GM18909 (cell line): ENCODE data around the gene MDFIC.

Source experiments
- ATAC-seq: cut with Tn5 transposase; IDR thresholded peaks from one replicate; pipeline ENCODE4 v1.9.1; 2021; ENCODE audit warnings: mild to moderate bottlenecking; ENCODE audit not compliant: unreplicated experiment, poor library complexity

Gene MDFIC

GRCh38 chr7:115032715-115033703 lies 111.1 kb downstream of the MDFIC start:
- ATAC-seq: no peak

DNA sequence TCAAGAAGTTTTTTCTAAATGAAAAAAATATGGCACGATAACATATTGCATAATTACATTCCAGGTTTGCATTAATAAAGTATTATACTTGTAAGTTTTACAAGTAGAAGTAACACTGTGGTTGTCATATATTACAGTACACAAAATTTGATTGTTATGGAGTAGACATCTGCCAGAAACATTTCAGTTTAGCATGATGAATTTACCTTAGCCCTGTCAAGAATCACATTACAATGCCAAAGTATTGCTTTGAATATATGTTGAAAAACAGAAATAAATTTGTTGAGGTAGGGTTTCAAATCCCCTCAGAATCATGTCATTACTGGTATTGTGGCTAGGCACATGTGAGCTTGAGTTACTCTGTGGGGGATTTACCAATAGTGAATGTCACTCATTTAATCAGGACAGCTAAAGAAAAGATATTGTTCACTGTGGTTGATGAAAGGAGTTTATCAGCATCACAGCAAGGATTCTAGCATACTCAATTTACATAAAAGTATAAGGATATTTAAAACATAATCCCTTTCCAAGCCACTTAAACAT lies 112.1 kb downstream of the MDFIC start:
- no peak for ATAC-seq

GRCh38 chr7:115034515-115034914 lies 112.6 kb downstream of the MDFIC start:
- no peak for ATAC-seq

DNA sequence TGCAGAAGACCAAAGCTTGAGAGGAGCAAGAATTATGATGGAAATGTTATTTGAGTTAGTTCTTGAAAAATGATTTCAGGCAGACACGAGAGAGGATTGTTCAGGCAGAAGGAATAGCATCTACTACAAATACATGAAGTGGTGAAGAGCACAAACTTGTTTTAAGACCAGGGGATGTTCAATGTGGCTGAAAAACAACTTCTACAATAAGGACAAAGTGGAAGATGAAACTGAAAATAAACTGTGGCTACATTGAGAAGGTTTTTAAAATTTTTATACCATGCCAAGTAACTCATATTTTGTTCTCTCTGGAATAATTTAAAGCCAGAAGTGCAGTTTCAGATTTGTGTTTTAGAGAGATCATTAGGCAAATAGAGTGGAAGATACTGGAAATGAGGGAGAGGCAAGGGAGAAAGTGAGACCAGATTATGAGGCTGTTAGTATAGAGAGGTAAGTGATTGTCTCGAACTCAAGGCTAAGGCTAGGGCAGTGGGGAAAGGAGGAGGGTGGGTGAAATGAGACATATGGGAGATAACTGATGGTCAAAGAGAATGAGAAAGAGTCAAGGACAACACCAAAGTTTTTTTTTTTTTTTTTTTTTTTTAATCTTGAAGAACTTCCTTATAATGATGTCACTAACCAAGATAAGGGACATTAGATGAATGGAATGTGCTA lies 115.4 kb downstream of the MDFIC start:
- peak; percentile 53 for ATAC-seq

- ATAC-seq: no peak
These were observed 116.3 kb downstream of the MDFIC start for GRCh38 chr7:115038158-115038557.

- no peak for ATAC-seq
These were observed 118.2 kb downstream of the MDFIC start for GRCh38 chr7:115040057-115040456.

DNA sequence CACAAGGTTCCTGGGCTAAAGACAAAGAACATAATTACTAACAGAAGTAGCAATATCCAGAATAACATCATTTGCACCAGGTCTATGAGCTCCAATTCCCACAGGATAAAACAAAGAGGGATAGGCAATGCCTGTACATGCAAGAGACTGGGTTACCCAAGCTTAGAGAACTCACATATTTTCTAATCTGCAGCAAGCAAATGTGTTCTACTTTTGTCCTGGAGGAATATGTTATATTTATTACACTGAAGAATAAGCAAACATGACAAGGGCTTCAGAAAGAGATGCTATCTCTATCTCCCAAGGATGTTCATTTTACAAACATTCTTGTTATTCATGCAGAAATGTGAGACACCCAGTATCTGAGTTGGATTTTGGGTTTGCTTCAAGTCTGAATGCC lies 118.6 kb downstream of the MDFIC start:
- no peak for ATAC-seq

GRCh38 chr7:115042596-115042995 lies 120.7 kb downstream of the MDFIC start:
- ATAC-seq: no peak

- no peak for ATAC-seq
These were observed 121.7 kb downstream of the MDFIC start for GRCh38 chr7:115043605-115044004.

DNA sequence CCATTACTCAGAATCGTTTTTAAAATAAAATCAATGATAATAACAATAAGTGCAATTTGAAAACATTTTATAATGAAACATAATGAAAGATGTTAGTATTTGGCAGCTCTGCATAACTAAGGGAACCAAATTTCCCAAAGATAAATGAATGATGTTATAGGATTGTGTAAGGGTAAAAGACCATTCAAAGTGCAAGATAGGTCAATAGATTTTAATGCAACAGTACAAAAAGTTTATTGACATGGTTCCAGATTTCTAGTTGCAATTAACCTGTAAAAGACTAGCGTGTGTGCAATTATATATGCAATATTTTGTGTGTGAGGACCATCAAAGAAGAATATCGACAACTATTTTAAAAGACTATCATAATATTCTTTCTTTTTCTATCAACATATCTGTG lies 122.3 kb downstream of the MDFIC start:
- ATAC-seq: no peak

DNA sequence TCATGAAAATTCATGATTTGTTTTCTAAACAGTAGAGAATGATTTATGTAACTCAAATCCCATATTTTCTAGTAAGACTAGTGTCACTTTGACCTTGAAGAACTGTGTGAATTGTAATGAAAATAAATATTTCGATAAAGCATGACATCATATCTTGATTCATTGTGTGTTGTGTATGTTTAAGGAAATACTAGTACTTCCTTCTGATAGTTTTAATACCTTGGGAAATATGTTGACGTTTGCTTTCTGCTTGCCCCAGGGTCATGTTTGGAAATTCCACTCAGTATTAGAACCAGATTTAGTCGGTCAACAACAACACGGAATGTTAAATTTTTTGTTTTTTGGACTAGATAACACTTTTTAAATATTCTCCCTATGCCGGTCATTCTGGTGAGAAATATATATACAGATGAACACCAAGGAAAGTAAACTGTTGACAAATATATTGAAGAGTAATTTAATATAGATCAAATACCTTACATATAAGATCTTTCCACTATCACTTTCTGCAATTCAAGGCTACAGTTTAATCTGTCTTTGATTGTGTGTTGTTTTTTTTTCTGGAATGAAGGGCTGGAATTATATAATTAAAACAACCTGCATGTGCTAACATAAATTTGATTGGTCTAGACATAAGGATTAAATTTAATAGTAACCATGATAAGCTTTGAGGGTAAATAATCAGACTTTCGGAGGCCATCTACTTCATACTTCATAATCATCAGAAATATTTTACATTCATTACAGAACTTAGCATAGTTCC lies 126.2 kb downstream of the MDFIC start:
- no peak for ATAC-seq

DNA sequence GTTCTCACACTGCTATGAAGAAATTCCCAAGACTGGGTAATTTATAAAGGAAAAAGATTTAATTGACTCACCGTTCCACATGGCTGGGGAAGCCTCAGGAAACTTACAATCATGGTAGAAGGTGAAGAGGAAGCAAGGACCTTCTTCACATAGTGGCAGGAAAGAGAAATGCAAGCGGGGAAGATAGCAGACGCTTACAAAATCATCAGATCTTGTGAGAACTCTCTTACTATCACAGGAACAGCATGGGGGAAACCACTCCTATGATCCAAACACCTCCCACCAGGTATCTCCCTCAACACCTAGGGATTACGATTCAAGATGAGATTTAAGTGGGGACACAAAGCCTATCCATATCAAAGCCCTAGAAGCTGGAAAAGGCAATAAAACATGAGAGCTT lies 130.8 kb downstream of the MDFIC start:
- no peak for ATAC-seq

GRCh38 chr7:115054478-115055065 lies 132.7 kb downstream of the MDFIC start:
- ATAC-seq: no peak

DNA sequence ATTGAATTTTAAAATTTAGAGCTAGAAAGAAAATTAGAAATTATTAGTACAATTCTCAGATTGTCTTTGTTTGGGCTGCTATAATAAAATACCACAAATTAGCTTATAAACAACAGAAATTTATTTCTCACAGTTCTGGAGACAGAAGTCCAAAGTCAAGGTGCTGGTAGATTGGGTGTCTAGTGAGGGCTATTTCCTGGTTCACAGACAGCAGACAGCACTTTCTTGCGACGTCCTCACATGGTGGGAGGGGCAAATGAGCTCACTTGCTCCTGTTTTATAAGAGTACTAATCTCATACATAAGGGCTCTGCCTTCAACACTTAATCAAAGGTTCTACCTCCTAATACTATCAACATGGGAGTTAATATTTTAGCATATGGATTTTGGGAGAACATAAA lies 134.1 kb downstream of the MDFIC start:
- no peak for ATAC-seq

DNA sequence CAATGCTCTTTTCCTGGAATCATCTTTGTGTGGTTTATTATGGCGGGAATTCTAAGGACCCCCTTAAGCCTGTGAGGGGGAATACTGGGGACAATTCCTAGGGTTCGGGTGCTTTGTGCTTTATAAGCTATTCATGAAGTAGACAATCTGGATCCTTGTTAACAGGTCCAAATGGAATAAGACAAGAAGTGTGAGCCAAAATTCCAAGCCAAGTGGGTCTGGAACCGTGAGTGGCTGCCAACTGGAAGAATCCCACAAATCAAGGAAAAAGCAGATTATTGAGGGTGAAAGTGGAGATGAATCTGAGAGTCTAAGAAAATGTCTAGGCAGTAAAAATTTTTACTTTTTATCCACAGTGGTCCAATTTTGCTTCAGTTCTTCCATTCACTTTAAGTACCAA lies 136.8 kb downstream of the MDFIC start:
- ATAC-seq: no peak

DNA sequence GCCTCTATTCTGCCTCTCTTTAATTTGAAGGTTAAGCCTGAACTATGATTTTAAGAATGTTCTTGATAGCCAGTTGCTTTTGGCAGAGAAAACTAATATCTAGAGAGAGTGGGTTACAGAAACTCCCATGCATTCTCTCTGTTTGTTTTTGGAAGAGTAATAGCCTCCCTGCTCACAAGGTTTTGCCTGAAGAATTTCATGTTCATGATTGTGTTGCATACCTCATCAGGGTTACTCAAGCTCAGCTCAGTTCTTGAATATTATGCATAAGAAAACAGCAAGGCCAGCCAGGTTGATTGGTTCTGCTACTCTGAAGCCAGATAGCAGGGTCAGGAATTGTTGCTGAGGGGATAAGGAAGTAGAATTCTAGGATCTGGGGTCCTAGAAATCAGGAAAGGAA lies 137.4 kb downstream of the MDFIC start:
- ATAC-seq: no peak

- peak; percentile 80 for ATAC-seq
These were observed 138.4 kb downstream of the MDFIC start for GRCh38 chr7:115060095-115060870.

DNA sequence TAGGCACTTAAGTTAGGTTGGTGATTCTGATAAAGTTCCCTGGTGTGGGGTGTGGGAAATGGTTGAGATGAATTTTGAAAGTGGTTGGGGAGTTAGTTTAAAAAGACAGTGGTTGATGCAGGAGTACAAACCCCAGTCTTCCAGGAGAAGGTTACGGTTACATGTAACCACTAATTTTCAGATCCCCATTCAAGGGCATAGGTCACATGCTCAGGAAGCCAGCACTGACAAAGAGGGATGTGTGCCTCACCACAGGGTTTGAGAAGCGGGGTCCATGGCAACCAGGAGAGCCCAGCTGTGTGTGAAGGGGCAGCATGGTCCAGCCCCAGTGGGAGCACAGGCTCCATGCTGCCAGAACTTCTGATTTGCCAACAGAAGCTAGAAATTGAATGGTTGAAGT lies 144.2 kb downstream of the MDFIC start:
- ATAC-seq: peak; percentile 59

DNA sequence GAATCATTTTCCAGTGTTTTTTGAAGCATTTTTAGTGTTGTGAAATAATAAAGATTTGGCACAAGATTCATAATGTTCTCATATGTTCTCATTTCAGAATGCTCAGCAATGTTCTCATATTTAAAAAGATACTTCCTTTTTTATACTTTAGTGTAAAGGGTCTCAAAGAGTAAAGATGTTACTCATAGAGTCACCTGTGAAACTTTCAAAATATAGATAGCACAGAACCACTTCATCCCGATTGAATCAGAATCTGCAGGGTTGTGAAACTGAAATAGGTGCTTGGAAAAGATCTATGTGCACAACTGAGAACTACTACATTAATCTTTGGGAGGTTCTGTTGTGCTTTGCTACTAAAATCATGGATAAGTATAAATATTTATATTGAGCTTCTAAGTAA lies 144.7 kb downstream of the MDFIC start:
- ATAC-seq: peak; percentile 38
